Vagina (tissue), 2 donors: ENCODE measurements around the gene UMODL1.

Experiments used
- CTCF ChIP-seq, 3 experiments: fragments of 450-650 bp in 2 of 3; fragments of 200-600 bp in 1 of 3; sonication (generic) in 1 of 3; IDR thresholded peaks; one replicate each; pipeline ENCODE4 v1.5.1; 2017 to 2019; ENCODE audit warnings: antibody characterized with exemption in 3 of 3, mild to moderate bottlenecking in 2 of 3, moderate library complexity in 2 of 3
- POLR2AphosphoS5 ChIP-seq, 2 donors: sonication (generic); formaldehyde crosslinking; IDR thresholded peaks; one replicate each; pipeline ENCODE4 v1.9.0; 2017; ENCODE audit warnings: antibody characterized with exemption in 2 of 2, mild to moderate bottlenecking in 2 of 2, low read depth in 1 of 2; ENCODE audit not compliant: insufficient read depth in 1 of 2

GRCh38 chr21:42022906-42023305, 48.2 kb upstream of the UMODL1 start:
- TF ChIP-seq POLR2AphosphoS5 (IDR thresholded peaks at IDR 0.05; ENCODE audit: insufficient read depth in 1 of 2, low read depth in 1 of 2) (no peak), CTCF (IDR thresholded peaks at IDR 0.05) (no peak)
